ENCODE results near the gene ARPC1A.

GRCh38 chr7:99296471-99296870 is 29.2 kb upstream of the ARPC1A start:
- TF ChIP-seq CTCF (IDR thresholded peaks at IDR 0.05; ENCODE audit: low read depth, low read length), result no peak
- TF ChIP-seq EZH2phosphoT487 (IDR thresholded peaks at IDR 0.05; ENCODE audit: low read depth), result no peak
